HG03457 (cell line): ENCODE measurements around the gene WDR75.

Source experiments
- ATAC-seq: cut with Tn5 transposase; IDR thresholded peaks from one replicate; pipeline ENCODE4 v1.9.1; 2021; ENCODE audit warnings: moderate number of reproducible peaks; ENCODE audit not compliant: unreplicated experiment

WDR75 gene

GRCh38 chr2:189498205-189498604, 56.9 kb downstream of the WDR75 start:
- ATAC-seq, result no peak

GRCh38 chr2:189499137-189499536, 57.9 kb downstream of the WDR75 start:
- ATAC-seq, result no peak

GRCh38 chr2:189500456-189501160, 59.3 kb downstream of the WDR75 start:
- no peak for ATAC-seq

GRCh38 chr2:189501487-189501886, 60.2 kb downstream of the WDR75 start:
- no peak for ATAC-seq

GRCh38 chr2:189502714-189503113, 61.4 kb downstream of the WDR75 start:
- no peak for ATAC-seq

GRCh38 chr2:189504238-189504637, 63.0 kb downstream of the WDR75 start:
- no peak for ATAC-seq

- ATAC-seq, result no peak
These were observed 64.2 kb downstream of the WDR75 start for GRCh38 chr2:189505492-189505891.

GRCh38 chr2:189506514-189506976, 65.3 kb downstream of the WDR75 start:
- no peak for ATAC-seq

GRCh38 chr2:189511210-189511959, 70.1 kb downstream of the WDR75 start:
- no peak for ATAC-seq

GRCh38 chr2:189511960-189512319, 70.7 kb downstream of the WDR75 start:
- ATAC-seq, result no peak

- ATAC-seq, result no peak
These were observed 71.6 kb downstream of the WDR75 start for GRCh38 chr2:189512879-189513278.

GRCh38 chr2:189514104-189514503, 72.8 kb downstream of the WDR75 start:
- no peak for ATAC-seq

- ATAC-seq, result no peak
These were observed 74.0 kb downstream of the WDR75 start for GRCh38 chr2:189515264-189515663.

- ATAC-seq, result no peak
These were observed 75.3 kb downstream of the WDR75 start for GRCh38 chr2:189516546-189516945.

GRCh38 chr2:189517847-189518535, 76.7 kb downstream of the WDR75 start:
- no peak for ATAC-seq

- ATAC-seq, result no peak
These were observed 78.5 kb downstream of the WDR75 start for GRCh38 chr2:189519631-189520387.

- no peak for ATAC-seq
These were observed 80.6 kb downstream of the WDR75 start for GRCh38 chr2:189521699-189522434.

GRCh38 chr2:189522435-189523151, 81.3 kb downstream of the WDR75 start:
- ATAC-seq, result no peak

- ATAC-seq, result no peak
These were observed 83.5 kb downstream of the WDR75 start for GRCh38 chr2:189524746-189525145.
